Ishikawa (cell line): Measurements from ENCODE around the gene KIT.

Experiments
- CEBPB ChIP-seq: IDR thresholded peaks from 2 replicates; pipeline ENCODE4 v1.6.1; 2012
- CREB1 ChIP-seq: IDR thresholded peaks from 2 replicates; pipeline ENCODE4 v1.6.1; 2012; ENCODE audit warnings: low read depth
- EGR1 ChIP-seq: IDR thresholded peaks from 2 replicates; pipeline ENCODE4 v1.6.1; 2012
- EP300 ChIP-seq: IDR thresholded peaks from 2 replicates; pipeline ENCODE4 v1.6.1; 2012; ENCODE audit warnings: borderline replicate concordance
- FOXM1 ChIP-seq: IDR thresholded peaks from 2 replicates; pipeline ENCODE4 v1.6.1; 2012; ENCODE audit warnings: low read depth, borderline replicate concordance
- NFIC ChIP-seq: IDR thresholded peaks from 2 replicates; pipeline ENCODE4 v1.6.1; 2012
- RAD21 ChIP-seq: IDR thresholded peaks from 2 replicates; pipeline ENCODE4 v1.6.1; 2012; ENCODE audit warnings: low read depth
- TAF1 ChIP-seq: IDR thresholded peaks from 2 replicates; pipeline ENCODE4 v1.6.1; 2012; ENCODE audit warnings: low read depth, mild to moderate bottlenecking
- TCF12 ChIP-seq: IDR thresholded peaks from 2 replicates; pipeline ENCODE4 v1.6.1; 2012; ENCODE audit warnings: low read depth
- TEAD4 ChIP-seq: IDR thresholded peaks from 2 replicates; pipeline ENCODE4 v1.6.1; 2012
- USF1 ChIP-seq: IDR thresholded peaks from 2 replicates; pipeline ENCODE4 v1.6.1; 2012
- YY1 ChIP-seq: IDR thresholded peaks from 2 replicates; pipeline ENCODE4 v1.6.1; 2012; ENCODE audit warnings: low read depth
- ZBTB7A ChIP-seq: IDR thresholded peaks from 2 replicates; pipeline ENCODE4 v1.6.1; 2012; ENCODE audit warnings: low read depth
- TF ChIP-seq, protein P1 (sequence below): IDR thresholded peaks from 2 replicates; pipeline ENCODE4 v1.6.1; 2012
- TF ChIP-seq, protein P2 (sequence below): IDR thresholded peaks from 2 replicates; pipeline ENCODE4 v1.6.1; 2012; ENCODE audit warnings: low read depth, mild to moderate bottlenecking

KIT gene

DNA sequence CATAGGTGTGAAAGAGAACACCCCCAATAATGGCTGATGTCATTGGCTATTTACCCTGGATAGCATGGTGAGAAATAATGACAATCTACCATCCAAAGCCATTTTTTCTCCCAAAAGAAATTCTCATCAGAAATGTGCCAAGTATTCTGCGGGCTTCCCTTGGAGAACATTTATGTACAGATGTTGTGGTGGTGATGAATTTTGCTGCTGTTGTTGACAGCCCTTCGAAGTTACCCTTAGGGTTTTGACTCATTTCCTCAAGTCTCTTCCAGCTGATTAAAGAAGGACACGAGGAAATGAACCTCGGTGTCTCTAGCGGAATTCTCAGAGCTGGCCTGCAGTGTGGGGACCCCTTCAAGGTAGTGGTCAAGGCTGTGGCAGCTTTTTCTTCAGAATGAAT is 3.4 kb downstream of the KIT start:
- TF ChIP-seq, protein P1, sequence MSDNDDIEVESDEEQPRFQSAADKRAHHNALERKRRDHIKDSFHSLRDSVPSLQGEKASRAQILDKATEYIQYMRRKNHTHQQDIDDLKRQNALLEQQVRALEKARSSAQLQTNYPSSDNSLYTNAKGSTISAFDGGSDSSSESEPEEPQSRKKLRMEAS, result no peak
- TF ChIP-seq RAD21 (no peak), YY1 (no peak), FOXM1 (no peak), TCF12 (no peak), ZBTB7A (no peak), NFIC (no peak), USF1 (no peak), TEAD4 (no peak), CEBPB (no peak), EP300 (no peak), EGR1 (no peak), TAF1 (no peak), CREB1 (no peak)
- TF ChIP-seq, protein P2, sequence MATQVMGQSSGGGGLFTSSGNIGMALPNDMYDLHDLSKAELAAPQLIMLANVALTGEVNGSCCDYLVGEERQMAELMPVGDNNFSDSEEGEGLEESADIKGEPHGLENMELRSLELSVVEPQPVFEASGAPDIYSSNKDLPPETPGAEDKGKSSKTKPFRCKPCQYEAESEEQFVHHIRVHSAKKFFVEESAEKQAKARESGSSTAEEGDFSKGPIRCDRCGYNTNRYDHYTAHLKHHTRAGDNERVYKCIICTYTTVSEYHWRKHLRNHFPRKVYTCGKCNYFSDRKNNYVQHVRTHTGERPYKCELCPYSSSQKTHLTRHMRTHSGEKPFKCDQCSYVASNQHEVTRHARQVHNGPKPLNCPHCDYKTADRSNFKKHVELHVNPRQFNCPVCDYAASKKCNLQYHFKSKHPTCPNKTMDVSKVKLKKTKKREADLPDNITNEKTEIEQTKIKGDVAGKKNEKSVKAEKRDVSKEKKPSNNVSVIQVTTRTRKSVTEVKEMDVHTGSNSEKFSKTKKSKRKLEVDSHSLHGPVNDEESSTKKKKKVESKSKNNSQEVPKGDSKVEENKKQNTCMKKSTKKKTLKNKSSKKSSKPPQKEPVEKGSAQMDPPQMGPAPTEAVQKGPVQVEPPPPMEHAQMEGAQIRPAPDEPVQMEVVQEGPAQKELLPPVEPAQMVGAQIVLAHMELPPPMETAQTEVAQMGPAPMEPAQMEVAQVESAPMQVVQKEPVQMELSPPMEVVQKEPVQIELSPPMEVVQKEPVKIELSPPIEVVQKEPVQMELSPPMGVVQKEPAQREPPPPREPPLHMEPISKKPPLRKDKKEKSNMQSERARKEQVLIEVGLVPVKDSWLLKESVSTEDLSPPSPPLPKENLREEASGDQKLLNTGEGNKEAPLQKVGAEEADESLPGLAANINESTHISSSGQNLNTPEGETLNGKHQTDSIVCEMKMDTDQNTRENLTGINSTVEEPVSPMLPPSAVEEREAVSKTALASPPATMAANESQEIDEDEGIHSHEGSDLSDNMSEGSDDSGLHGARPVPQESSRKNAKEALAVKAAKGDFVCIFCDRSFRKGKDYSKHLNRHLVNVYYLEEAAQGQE, result no peak

- TF ChIP-seq EGR1 (no peak), USF1 (no peak), CREB1 (no peak), ZBTB7A (no peak), YY1 (no peak), EP300 (no peak), RAD21 (no peak)
Measured at GRCh38 chr4:54661686-54662085, 3.9 kb downstream of the KIT start.

DNA sequence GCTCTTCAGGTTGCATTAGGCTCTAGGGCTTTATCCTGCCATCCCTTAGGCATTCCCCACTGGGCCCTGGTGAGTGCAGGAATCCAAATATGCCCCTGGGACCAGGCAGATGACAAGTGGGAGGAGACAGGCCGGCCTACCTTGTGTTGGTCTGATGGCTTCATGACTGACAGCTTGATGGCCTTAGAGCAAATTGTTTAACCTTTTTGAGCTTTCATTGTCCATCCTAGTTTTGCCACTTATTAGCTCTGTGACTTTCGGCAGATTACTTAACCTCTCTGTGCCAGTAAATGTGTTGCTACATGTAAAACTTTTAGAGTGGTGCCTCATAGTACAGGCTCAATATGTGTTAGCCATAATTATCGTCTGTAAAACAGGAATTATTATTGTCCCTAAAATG is 4.4 kb downstream of the KIT start:
- TF ChIP-seq TEAD4 (no peak), CREB1 (no peak), RAD21 (no peak), ZBTB7A (no peak), TCF12 (no peak), EGR1 (no peak), USF1 (no peak), CEBPB (no peak), FOXM1 (no peak), EP300 (no peak), YY1 (no peak), TAF1 (no peak)
- TF ChIP-seq, protein P2, result no peak

- TF ChIP-seq NFIC (no peak), EP300 (no peak), RAD21 (no peak)
Measured at GRCh38 chr4:54662901-54663585, 5.3 kb downstream of the KIT start.

GRCh38 chr4:54664400-54664799 is 6.6 kb downstream of the KIT start:
- TF ChIP-seq CEBPB, result no peak
- no peak for TF ChIP-seq EGR1
- TF ChIP-seq, protein P2, result no peak
- TF ChIP-seq ZBTB7A, result no peak
- TF ChIP-seq NFIC, result no peak
- TF ChIP-seq RAD21, result no peak
- TF ChIP-seq, protein P1, result no peak
- no peak for TF ChIP-seq EP300
- no peak for TF ChIP-seq CREB1
- no peak for TF ChIP-seq USF1
- TF ChIP-seq YY1, result no peak
- no peak for TF ChIP-seq TEAD4
- TF ChIP-seq TAF1, result no peak
